ENCODE data around the gene CAPN14.

- TF ChIP-seq MAX (IDR thresholded peaks at IDR 0.05) (no peak), EP300 (IDR thresholded peaks at IDR 0.05; ENCODE audit: borderline replicate concordance) (no peak), EGR1 (IDR thresholded peaks at IDR 0.05) (no peak), TAF1 (IDR thresholded peaks at IDR 0.05; ENCODE audit: low read depth) (no peak), NFIC (IDR thresholded peaks at IDR 0.05) (no peak), RAD21 (IDR thresholded peaks at IDR 0.05; ENCODE audit: low read depth) (no peak), FOXM1 (IDR thresholded peaks at IDR 0.05; ENCODE audit: borderline replicate concordance, low read depth) (no peak), TCF12 (IDR thresholded peaks at IDR 0.05; ENCODE audit: low read depth) (no peak), USF1 (IDR thresholded peaks at IDR 0.05) (no peak), TEAD4 (IDR thresholded peaks at IDR 0.05) (no peak), CEBPB (IDR thresholded peaks at IDR 0.05) (no peak), REST (IDR thresholded peaks at IDR 0.05; ENCODE audit: low read depth) (no peak), CREB1 (IDR thresholded peaks at IDR 0.05; ENCODE audit: low read depth) (no peak), YY1 (IDR thresholded peaks at IDR 0.05; ENCODE audit: low read depth) (no peak)
Measured at GRCh38 chr2:31142110-31142509, 75.2 kb downstream of the CAPN14 start.

Measured in Ishikawa (cell line).